ENCODE measurements around the gene KRTAP9-4.
"Not testable (repeated sequence)": the region's sequence is repeated elsewhere in the genome, so short reads cannot be mapped to it uniquely, and the experiment has no call there.

The KRTAP9-4 gene

GRCh38 chr17:41246995-41247787 lies 2.3 kb upstream of the KRTAP9-4 start:
- not testable (repeated sequence) for H2BK15ac ChIP-seq (ENCODE audit: low read depth, poor library complexity, severe bottlenecking); H3K36me3 ChIP-seq (ENCODE audit: control insufficient read depth in 1 of 2, insufficient read depth in 2 of 2, low read depth in 1 of 2, low read length in 2 of 2); H2BK5ac ChIP-seq (ENCODE audit: low read depth, low read length, poor library complexity, severe bottlenecking); H2BK12ac ChIP-seq (ENCODE audit: low read length in 2 of 2); H3K9me3 ChIP-seq (ENCODE audit: control insufficient read depth, low read length); H3K23ac ChIP-seq (ENCODE audit: low read length in 2 of 2); H3K4me1 ChIP-seq (ENCODE audit: control insufficient read depth, insufficient read depth, low read depth, low read length); H3K79me1 ChIP-seq (replicated peaks; ENCODE audit: low read length, poor library complexity, severe bottlenecking); H3K9ac ChIP-seq (ENCODE audit: low read length); H4K91ac ChIP-seq (ENCODE audit: low read length); H3K4me2 ChIP-seq (ENCODE audit: low read length, poor library complexity, severe bottlenecking); DNase-seq; H2AFZ ChIP-seq (ENCODE audit: low read depth, low read length); H3K18ac ChIP-seq (ENCODE audit: low read depth in 1 of 2, low read length in 2 of 2); H3K4ac ChIP-seq (ENCODE audit: low read depth in 1 of 2, low read length in 2 of 2); H3K14ac ChIP-seq (ENCODE audit: low read length in 2 of 2); H4K8ac ChIP-seq (ENCODE audit: low read length); H2AK5ac ChIP-seq (ENCODE audit: low read length, severe bottlenecking); H2BK120ac ChIP-seq (ENCODE audit: low read depth, low read length); H3K27ac ChIP-seq (ENCODE audit: low read length, poor library complexity, severe bottlenecking); H3K27me3 ChIP-seq (ENCODE audit: control insufficient read depth in 1 of 2, insufficient read depth in 1 of 2, low read length in 2 of 2); H3K4me3 ChIP-seq (ENCODE audit: insufficient read depth in 1 of 2, low read depth in 1 of 2, low read length in 2 of 2)
- 92% methylated on average over 1 of the region's 2 CpGs for WGBS

GRCh38 chr17:41251261-41251660 lies 1.8 kb downstream of the KRTAP9-4 start:
- no peak overlapping the region for H3K23ac ChIP-seq (ENCODE audit: low read length in 2 of 2)
- WGBS, result 88% methylated on average over 1 of the region's 1 CpG

GRCh38 chr17:41254861-41255260 lies 5.4 kb downstream of the KRTAP9-4 start:
- H2BK15ac ChIP-seq (ENCODE audit: low read depth, poor library complexity, severe bottlenecking), result no peak overlapping the region
- no CpG with 5 or more reads among the region's 1 CpG for WGBS
- no peak overlapping the region for H2BK12ac ChIP-seq (ENCODE audit: low read length in 2 of 2)

More at GRCh38 chr17:41251261-41251660, 1.8 kb downstream of the KRTAP9-4 start:
- Histone ChIP-seq H3K9ac (ENCODE audit: low read length) (no peak overlapping the region), H3K27me3 (ENCODE audit: control insufficient read depth in 1 of 2, insufficient read depth in 1 of 2, low read length in 2 of 2) (no peaks in the 10 kb centered on the region), H2BK12ac (ENCODE audit: low read length in 2 of 2) (no peak overlapping the region), H3K36me3 (ENCODE audit: control insufficient read depth in 1 of 2, insufficient read depth in 2 of 2, low read depth in 1 of 2, low read length in 2 of 2) (no peaks in the 10 kb centered on the region), H2BK120ac (ENCODE audit: low read depth, low read length) (no peak overlapping the region), H2AFZ (ENCODE audit: low read depth, low read length) (no peak overlapping the region), H4K91ac (ENCODE audit: low read length) (no peak overlapping the region), H3K14ac (ENCODE audit: low read length in 2 of 2) (no peak overlapping the region), H2BK5ac (ENCODE audit: low read depth, low read length, poor library complexity, severe bottlenecking) (no peak overlapping the region), H3K4me2 (ENCODE audit: low read length, poor library complexity, severe bottlenecking) (no peak overlapping the region), H3K4me3 (ENCODE audit: insufficient read depth in 1 of 2, low read depth in 1 of 2, low read length in 2 of 2) (no peak overlapping the region), H3K18ac (ENCODE audit: low read depth in 1 of 2, low read length in 2 of 2) (no peak overlapping the region), H3K4me1 (ENCODE audit: control insufficient read depth, insufficient read depth, low read depth, low read length) (no peaks in the 10 kb centered on the region), H4K8ac (ENCODE audit: low read length) (no peak overlapping the region), H3K4ac (ENCODE audit: low read depth in 1 of 2, low read length in 2 of 2) (no peak overlapping the region), H3K79me1 (replicated peaks; ENCODE audit: low read length, poor library complexity, severe bottlenecking) (no peaks in the 10 kb centered on the region), H2AK5ac (ENCODE audit: low read length, severe bottlenecking) (no peak overlapping the region), H3K27ac (ENCODE audit: low read length, poor library complexity, severe bottlenecking) (no peak overlapping the region), H2BK15ac (ENCODE audit: low read depth, poor library complexity, severe bottlenecking) (no peak overlapping the region), H3K9me3 (ENCODE audit: control insufficient read depth, low read length) (no peaks in the 10 kb centered on the region)
- DNase-seq, result no peak

GRCh38 chr17:41255381-41256290 lies 6.1 kb downstream of the KRTAP9-4 start, which contains the start of gene KRTAP9-9:
Gene KRTAP9-9 (plus strand): TSS chr17:41255384.
- H2AFZ ChIP-seq (ENCODE audit: low read depth, low read length); H3K23ac ChIP-seq (ENCODE audit: low read length in 2 of 2); H3K27ac ChIP-seq (ENCODE audit: low read length, poor library complexity, severe bottlenecking); H2AK5ac ChIP-seq (ENCODE audit: low read length, severe bottlenecking); H2BK5ac ChIP-seq (ENCODE audit: low read depth, low read length, poor library complexity, severe bottlenecking); H4K8ac ChIP-seq (ENCODE audit: low read length); H3K18ac ChIP-seq (ENCODE audit: low read depth in 1 of 2, low read length in 2 of 2); H3K4me1 ChIP-seq (ENCODE audit: control insufficient read depth, insufficient read depth, low read depth, low read length); H2BK15ac ChIP-seq (ENCODE audit: low read depth, poor library complexity, severe bottlenecking); H3K9me3 ChIP-seq (ENCODE audit: control insufficient read depth, low read length); DNase-seq; H2BK12ac ChIP-seq (ENCODE audit: low read length in 2 of 2); H3K4me2 ChIP-seq (ENCODE audit: low read length, poor library complexity, severe bottlenecking); H3K4ac ChIP-seq (ENCODE audit: low read depth in 1 of 2, low read length in 2 of 2); H3K27me3 ChIP-seq (ENCODE audit: control insufficient read depth in 1 of 2, insufficient read depth in 1 of 2, low read length in 2 of 2); H3K36me3 ChIP-seq (ENCODE audit: control insufficient read depth in 1 of 2, insufficient read depth in 2 of 2, low read depth in 1 of 2, low read length in 2 of 2); H3K4me3 ChIP-seq (ENCODE audit: insufficient read depth in 1 of 2, low read depth in 1 of 2, low read length in 2 of 2); H3K9ac ChIP-seq (ENCODE audit: low read length); H3K79me1 ChIP-seq (replicated peaks; ENCODE audit: low read length, poor library complexity, severe bottlenecking); H2BK120ac ChIP-seq (ENCODE audit: low read depth, low read length): not testable (repeated sequence)
- WGBS, result 79% methylated on average over 5 of the region's 5 CpGs
- Histone ChIP-seq H4K91ac (ENCODE audit: low read length) (peak within 1 kb of the TSS; percentile 61), H3K14ac (ENCODE audit: low read length in 2 of 2) (peak within 1 kb of the TSS in 1 of 2 experiments; percentile 11)

More at GRCh38 chr17:41254861-41255260, 5.4 kb downstream of the KRTAP9-4 start:
- H3K9ac ChIP-seq (ENCODE audit: low read length), result no peak overlapping the region
- H3K4me1 ChIP-seq (ENCODE audit: control insufficient read depth, insufficient read depth, low read depth, low read length), result no peaks in the 10 kb centered on the region
- H3K27ac ChIP-seq (ENCODE audit: low read length, poor library complexity, severe bottlenecking), result no peak overlapping the region
- H3K4ac ChIP-seq (ENCODE audit: low read depth in 1 of 2, low read length in 2 of 2), result no peak overlapping the region
- no peak overlapping the region for H2AK5ac ChIP-seq (ENCODE audit: low read length, severe bottlenecking)
- DNase-seq, result no peak
- no peaks in the 10 kb centered on the region for H3K27me3 ChIP-seq (ENCODE audit: control insufficient read depth in 1 of 2, insufficient read depth in 1 of 2, low read length in 2 of 2)
- no peaks in the 10 kb centered on the region for H3K79me1 ChIP-seq (replicated peaks; ENCODE audit: low read length, poor library complexity, severe bottlenecking)
- H3K4me3 ChIP-seq (ENCODE audit: insufficient read depth in 1 of 2, low read depth in 1 of 2, low read length in 2 of 2), result no peak overlapping the region
- H2BK120ac ChIP-seq (ENCODE audit: low read depth, low read length), result no peak overlapping the region
- no peaks in the 10 kb centered on the region for H3K36me3 ChIP-seq (ENCODE audit: control insufficient read depth in 1 of 2, insufficient read depth in 2 of 2, low read depth in 1 of 2, low read length in 2 of 2)
- H3K18ac ChIP-seq (ENCODE audit: low read depth in 1 of 2, low read length in 2 of 2), result no peak overlapping the region
- H4K91ac ChIP-seq (ENCODE audit: low read length), result no peak overlapping the region
- no peak overlapping the region for H3K23ac ChIP-seq (ENCODE audit: low read length in 2 of 2)
- no peaks in the 10 kb centered on the region for H3K9me3 ChIP-seq (ENCODE audit: control insufficient read depth, low read length)
- no peak overlapping the region for H2BK5ac ChIP-seq (ENCODE audit: low read depth, low read length, poor library complexity, severe bottlenecking)
- no peak overlapping the region for H2AFZ ChIP-seq (ENCODE audit: low read depth, low read length)
- no peak overlapping the region for H4K8ac ChIP-seq (ENCODE audit: low read length)
- no peak overlapping the region for H3K14ac ChIP-seq (ENCODE audit: low read length in 2 of 2)
- no peak overlapping the region for H3K4me2 ChIP-seq (ENCODE audit: low read length, poor library complexity, severe bottlenecking)

Data from mesenchymal stem cell (in vitro differentiated cells and primary cell).